HCT116 (cell line): ENCODE measurements around the gene TCF20. TPM values are rescaled to one million over a fixed set of nuclear protein-coding genes. Genes with fewer than 3 reads are reported as not detected.

Experiments
- ATAC-seq: fragments of 200-7000 bp; cut with Tn5 transposase; 2 replicates; pipeline ENCODE4 v1.9.1; 2020; ENCODE audit warnings: mild to moderate bottlenecking, moderate library complexity
- BruUV-seq: library from RNA; stranded (reverse); fragments of 400-500 nt; replicated peaks from 2 replicates; lab custom pipeline; 2021; lab: Mats Ljungman, UMichigan
- CTCF ChIA-PET: fragments of 300-600 bp; sonication (Branson Sonifier 250); formaldehyde crosslinking; loops from one replicate; lab custom pipeline; 2021; ENCODE audit warnings: antibody characterized with exemption; lab: Charles Lee
- POLR2A ChIA-PET: fragments of 300-600, 350-600 bp; sonication (Branson Sonifier 250); formaldehyde crosslinking; loops from one replicate; lab custom pipeline; 2021; ENCODE audit warnings: antibody characterized with exemption; lab: Charles Lee
- RAD21 ChIA-PET, 2 experiments: fragments of 300-600 bp; sonication (Branson Sonifier 250); formaldehyde crosslinking; loops; one replicate each; lab custom pipeline; 2023; ENCODE audit warnings: low total read pairs in 2 of 2; ENCODE audit not compliant: uncharacterized antibody in 2 of 2, unreplicated experiment in 2 of 2, low non-redundant PET in 1 of 2; lab: Charles Lee
- DNase-seq: peaks from one replicate; pipeline ENCODE4 v3.0.0-alpha.2; 2010; ENCODE audit warnings: low read depth, low spot score
- H2AFZ ChIP-seq: fragments of 200-600 bp; shearing (Covaris generic), sonication (generic); 2 replicates; pipeline ENCODE4 v1.6.1; 2017; ENCODE audit warnings: low read depth, mixed run types, mixed read lengths, antibody characterized with exemption, low read length; ENCODE audit not compliant: poor library complexity, severe bottlenecking
- H3K27ac ChIP-seq: 2 replicates; pipeline ENCODE4 v1.5.1; 2012; ENCODE audit warnings: low read depth, low read length
- H3K27me3 ChIP-seq: fragments of 200-600 bp; sonication (generic); 2 replicates; pipeline ENCODE4 v1.6.1; 2016; ENCODE audit warnings: mixed run types, low read length, mixed read lengths; ENCODE audit not compliant: insufficient read depth
- H3K36me3 ChIP-seq, 2 experiments: fragments of 200-500 bp in 1 of 2; fragments of 200-600 bp in 1 of 2; sonication (Bioruptor generic) in 1 of 2; sonication (generic) in 1 of 2; 2 replicates each; pipeline versions ENCODE4 v1.5.1 to v1.6.1; 2014 to 2016; ENCODE audit warnings: low read length in 2 of 2, inconsistent platforms in 1 of 2, mixed read lengths in 1 of 2, mixed run types in 1 of 2; ENCODE audit not compliant: insufficient read depth in 2 of 2, control insufficient read depth in 1 of 2
- H3K4me1 ChIP-seq, 2 experiments: fragments of 200-600 bp in 1 of 2; sonication (generic) in 1 of 2; 2 replicates each; pipeline versions ENCODE4 v1.5.1 to v1.6.1; 2012 to 2017; ENCODE audit warnings: low read length in 2 of 2, inconsistent platforms in 1 of 2, mild to moderate bottlenecking in 1 of 2, mixed read lengths in 1 of 2, mixed run types in 1 of 2, moderate library complexity in 1 of 2; ENCODE audit not compliant: insufficient read depth in 2 of 2, control insufficient read depth in 1 of 2
- H3K4me2 ChIP-seq: fragments of 200-600 bp; sonication (generic); 2 replicates; pipeline ENCODE4 v1.6.1; 2017; ENCODE audit warnings: mixed run types, low read length, mixed read lengths
- H3K4me3 ChIP-seq, 2 experiments: fragments of 200-600 bp in 1 of 2; sonication (generic) in 1 of 2; replicated peaks in 1 of 2; 2 replicates each; pipeline ENCODE4 v1.5.1; 2011 to 2016; ENCODE audit warnings: low read length in 2 of 2, control low read depth in 1 of 2, low read depth in 1 of 2, mild to moderate bottlenecking in 1 of 2, mixed read lengths in 1 of 2, mixed run types in 1 of 2
- H3K79me2 ChIP-seq: fragments of 200-600 bp; sonication (generic); 2 replicates; pipeline ENCODE4 v1.6.1; 2017; ENCODE audit warnings: mild to moderate bottlenecking, mixed run types, low read length, moderate library complexity, mixed read lengths; ENCODE audit not compliant: insufficient read depth
- H3K9ac ChIP-seq: fragments of 200-600 bp; sonication (generic); 2 replicates; pipeline ENCODE4 v1.6.1; 2016; ENCODE audit warnings: low read length, mixed read lengths
- H3K9me2 ChIP-seq: fragments of 200-600 bp; sonication (generic), shearing (Covaris generic); 2 replicates; pipeline ENCODE4 v1.6.1; 2017; ENCODE audit warnings: mixed run types, mild to moderate bottlenecking, moderate library complexity; ENCODE audit not compliant: insufficient read depth
- H3K9me3 ChIP-seq, 2 experiments: fragments of 200-500 bp in 1 of 2; fragments of 200-600 bp in 1 of 2; sonication (Bioruptor generic) in 1 of 2; sonication (generic) in 1 of 2; 2 replicates each; pipeline ENCODE4 v1.6.1; 2014 to 2017; ENCODE audit warnings: low read length in 2 of 2, mixed read lengths in 2 of 2, inconsistent platforms in 1 of 2, low read depth in 1 of 2, mild to moderate bottlenecking in 1 of 2, mixed run types in 1 of 2, moderate library complexity in 1 of 2; ENCODE audit not compliant: control insufficient read depth in 1 of 2, insufficient read depth in 1 of 2
- H4K20me1 ChIP-seq: fragments of 200-600 bp; sonication (generic), shearing (Covaris generic); 2 replicates; pipeline ENCODE4 v1.6.1; 2017; ENCODE audit warnings: mixed run types, mild to moderate bottlenecking, moderate library complexity; ENCODE audit not compliant: insufficient read depth
- CEBPB ChIP-seq: IDR thresholded peaks from 2 replicates; pipeline ENCODE4 v1.6.1; 2012; ENCODE audit warnings: low read depth
- ELF1 ChIP-seq: IDR thresholded peaks from 2 replicates; pipeline ENCODE4 v1.6.1; 2012; ENCODE audit warnings: low read depth, borderline replicate concordance
- EZH2phosphoT487 ChIP-seq: fragments of 200-600 bp; IDR thresholded peaks from 2 replicates; pipeline ENCODE4 v1.6.1; 2018; ENCODE audit warnings: antibody characterized with exemption, borderline replicate concordance
- FOSL1 ChIP-seq: IDR thresholded peaks from 2 replicates; pipeline ENCODE4 v1.6.1; 2012; ENCODE audit warnings: low read depth
- JUND ChIP-seq: IDR thresholded peaks from 2 replicates; pipeline ENCODE4 v1.6.1; 2012
- POLR2A ChIP-seq: IDR thresholded peaks from 2 replicates; pipeline ENCODE4 v1.7.0; 2011; ENCODE audit warnings: borderline replicate concordance; ENCODE audit not compliant: insufficient read depth, insufficient read length; ENCODE audit errors: extremely low read depth
- RAD21 ChIP-seq: IDR thresholded peaks from 2 replicates; pipeline ENCODE4 v1.6.1; 2012; ENCODE audit warnings: low read depth, mild to moderate bottlenecking
- SP1 ChIP-seq: IDR thresholded peaks from 2 replicates; pipeline ENCODE4 v1.6.1; 2012; ENCODE audit warnings: low read depth
- SRF ChIP-seq: IDR thresholded peaks from 2 replicates; pipeline ENCODE4 v1.6.1; 2012; ENCODE audit warnings: low read depth
- YY1 ChIP-seq: IDR thresholded peaks from 2 replicates; pipeline ENCODE4 v1.6.1; 2011; ENCODE audit warnings: low read length, low read depth, moderate library complexity, mild to moderate bottlenecking; ENCODE audit not compliant: insufficient replicate concordance; ENCODE audit errors: extremely low read depth
- ZNF274 ChIP-seq: fragments of 200-500 bp; sonication (Bioruptor generic); IDR thresholded peaks from 2 replicates; pipeline ENCODE4 v1.6.1; 2014; ENCODE audit warnings: mild to moderate bottlenecking, low read depth, low read length, inconsistent platforms
- intact Hi-C: fragments of 100-400 bp; cut with micrococcal nuclease; formaldehyde crosslinking; loops from 2 replicates; pipeline ENCODE4 v1.10.0; 2022
- total RNA-seq: library from RNA; stranded (reverse); gene quantifications from one replicate; pipeline ENCODE4 v1.2.1, GENCODE V29; 2021; ENCODE audit not compliant: unreplicated experiment
- TF ChIP-seq, protein P1 (sequence below): IDR thresholded peaks from 2 replicates; pipeline ENCODE4 v1.6.1; 2012
- TF ChIP-seq, protein P2 (sequence below): IDR thresholded peaks from 2 replicates; pipeline ENCODE4 v1.6.1; 2011; ENCODE audit warnings: mild to moderate bottlenecking, low read length, moderate library complexity; ENCODE audit not compliant: insufficient replicate concordance; ENCODE audit errors: extremely low read depth
- TF ChIP-seq, protein P3 (sequence below), 3 experiments: fragments of 200-600 bp in 1 of 3; sonication (generic) in 1 of 3; IDR thresholded peaks in 2 of 3; conservative IDR thresholded peaks in 1 of 3; 2 replicates each; pipeline ENCODE4 v1.5.1; 2012 to 2017; ENCODE audit warnings: low read depth in 2 of 3, low read length in 2 of 3, antibody characterized with exemption in 1 of 3, borderline replicate concordance in 1 of 3, control low read depth in 1 of 3, mild to moderate bottlenecking in 1 of 3, mixed read lengths in 1 of 3, mixed run types in 1 of 3, moderate library complexity in 1 of 3; ENCODE audit not compliant: insufficient read depth in 1 of 3

The TCF20 gene
- total RNA-seq, 1 experiment from 2014 or later = 66.7 TPM

DNA sequence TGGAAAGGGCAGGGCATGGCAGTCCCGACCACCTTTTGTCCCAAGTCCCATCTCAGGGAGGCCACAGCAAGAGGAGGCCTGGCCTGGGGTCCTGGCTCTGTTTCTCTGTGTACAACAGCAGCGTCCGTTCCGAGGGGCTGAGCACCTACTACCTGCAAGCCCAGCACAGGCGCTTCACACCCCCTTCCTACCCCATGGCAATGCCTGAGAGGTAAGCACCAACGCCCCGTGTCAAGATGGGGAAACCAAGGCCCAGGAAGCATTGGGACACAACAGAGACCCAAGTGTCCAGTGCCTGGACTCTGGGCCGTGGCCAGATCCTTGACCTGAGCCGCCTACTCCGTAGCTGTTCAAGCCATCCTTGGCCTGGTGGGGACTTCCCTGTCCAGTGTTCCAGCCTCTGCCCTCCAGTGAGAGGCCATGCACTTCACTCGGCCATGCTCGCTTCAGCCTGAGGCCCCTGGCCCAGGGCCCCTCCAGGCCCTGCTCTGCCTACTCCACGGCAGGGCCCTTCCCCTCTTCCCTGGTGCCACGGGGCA is 14.3 kb upstream of the TCF20 start:
- no peaks in the 10 kb centered on the region for H4K20me1 ChIP-seq
- no peak for DNase-seq
- no peaks in the 10 kb centered on the region for H3K9me3 ChIP-seq
- no peak overlapping the region for H3K9ac ChIP-seq
- no peak overlapping the region for H2AFZ ChIP-seq
- no peaks in the 10 kb centered on the region for H3K4me1 ChIP-seq
- ATAC-seq = no peak
- no peak overlapping the region for H3K4me3 ChIP-seq
- no peak overlapping the region; the same call in 1 of the 2 replicates for H3K27ac ChIP-seq
- intact Hi-C loops = no loop called here
- H3K36me3 ChIP-seq = no peaks in the 10 kb centered on the region
- no peaks in the 10 kb centered on the region for H3K79me2 ChIP-seq
- RAD21 ChIA-PET = no interaction called here
- TF ChIP-seq CEBPB = no peak
- no peak for TF ChIP-seq ELF1
- TF ChIP-seq, protein P1, sequence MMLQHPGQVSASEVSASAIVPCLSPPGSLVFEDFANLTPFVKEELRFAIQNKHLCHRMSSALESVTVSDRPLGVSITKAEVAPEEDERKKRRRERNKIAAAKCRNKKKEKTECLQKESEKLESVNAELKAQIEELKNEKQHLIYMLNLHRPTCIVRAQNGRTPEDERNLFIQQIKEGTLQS = no peak
- TF ChIP-seq YY1 = no peak
- no peak for TF ChIP-seq EZH2phosphoT487
- TF ChIP-seq FOSL1 = no peak
- TF ChIP-seq SP1 = no peak
- TF ChIP-seq, protein P2, sequence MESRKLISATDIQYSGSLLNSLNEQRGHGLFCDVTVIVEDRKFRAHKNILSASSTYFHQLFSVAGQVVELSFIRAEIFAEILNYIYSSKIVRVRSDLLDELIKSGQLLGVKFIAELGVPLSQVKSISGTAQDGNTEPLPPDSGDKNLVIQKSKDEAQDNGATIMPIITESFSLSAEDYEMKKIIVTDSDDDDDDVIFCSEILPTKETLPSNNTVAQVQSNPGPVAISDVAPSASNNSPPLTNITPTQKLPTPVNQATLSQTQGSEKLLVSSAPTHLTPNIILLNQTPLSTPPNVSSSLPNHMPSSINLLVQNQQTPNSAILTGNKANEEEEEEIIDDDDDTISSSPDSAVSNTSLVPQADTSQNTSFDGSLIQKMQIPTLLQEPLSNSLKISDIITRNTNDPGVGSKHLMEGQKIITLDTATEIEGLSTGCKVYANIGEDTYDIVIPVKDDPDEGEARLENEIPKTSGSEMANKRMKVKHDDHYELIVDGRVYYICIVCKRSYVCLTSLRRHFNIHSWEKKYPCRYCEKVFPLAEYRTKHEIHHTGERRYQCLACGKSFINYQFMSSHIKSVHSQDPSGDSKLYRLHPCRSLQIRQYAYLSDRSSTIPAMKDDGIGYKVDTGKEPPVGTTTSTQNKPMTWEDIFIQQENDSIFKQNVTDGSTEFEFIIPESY = no peak
- no peak for TF ChIP-seq RAD21
- TF ChIP-seq POLR2A = no peak
- no peak for TF ChIP-seq JUND
- TF ChIP-seq ZNF274 = no peak
- TF ChIP-seq, protein P3, sequence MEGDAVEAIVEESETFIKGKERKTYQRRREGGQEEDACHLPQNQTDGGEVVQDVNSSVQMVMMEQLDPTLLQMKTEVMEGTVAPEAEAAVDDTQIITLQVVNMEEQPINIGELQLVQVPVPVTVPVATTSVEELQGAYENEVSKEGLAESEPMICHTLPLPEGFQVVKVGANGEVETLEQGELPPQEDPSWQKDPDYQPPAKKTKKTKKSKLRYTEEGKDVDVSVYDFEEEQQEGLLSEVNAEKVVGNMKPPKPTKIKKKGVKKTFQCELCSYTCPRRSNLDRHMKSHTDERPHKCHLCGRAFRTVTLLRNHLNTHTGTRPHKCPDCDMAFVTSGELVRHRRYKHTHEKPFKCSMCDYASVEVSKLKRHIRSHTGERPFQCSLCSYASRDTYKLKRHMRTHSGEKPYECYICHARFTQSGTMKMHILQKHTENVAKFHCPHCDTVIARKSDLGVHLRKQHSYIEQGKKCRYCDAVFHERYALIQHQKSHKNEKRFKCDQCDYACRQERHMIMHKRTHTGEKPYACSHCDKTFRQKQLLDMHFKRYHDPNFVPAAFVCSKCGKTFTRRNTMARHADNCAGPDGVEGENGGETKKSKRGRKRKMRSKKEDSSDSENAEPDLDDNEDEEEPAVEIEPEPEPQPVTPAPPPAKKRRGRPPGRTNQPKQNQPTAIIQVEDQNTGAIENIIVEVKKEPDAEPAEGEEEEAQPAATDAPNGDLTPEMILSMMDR (IDR thresholded peaks at IDR 0.05 in 2 of 3, conservative IDR thresholded peaks at IDR 0.05 in 1 of 3; ENCODE audit: borderline replicate concordance in 1 of 3, insufficient read depth in 1 of 3, low read depth in 2 of 3, low read length in 2 of 3) = no peak
- TF ChIP-seq SRF = no peak
- POLR2A ChIA-PET = no interaction called here
- H3K27me3 ChIP-seq = no peaks in the 10 kb centered on the region
- H3K4me2 ChIP-seq = no peak overlapping the region
- no peaks in the 10 kb centered on the region for H3K9me2 ChIP-seq
- CTCF ChIA-PET = no interaction called here
- no TSS peak for BruUV-seq
